EH (cell line): ENCODE results near the gene OR2Y1.
"Not testable (repeated sequence)": the region's sequence is repeated elsewhere in the genome, so short reads cannot be mapped to it uniquely, and the experiment has no call there.

Source experiments
- DNase-seq: peaks from one replicate; pipeline ENCODE4 v3.0.0-alpha.2; 2015; ENCODE audit warnings: low read depth

OR2Y1 gene

DNA sequence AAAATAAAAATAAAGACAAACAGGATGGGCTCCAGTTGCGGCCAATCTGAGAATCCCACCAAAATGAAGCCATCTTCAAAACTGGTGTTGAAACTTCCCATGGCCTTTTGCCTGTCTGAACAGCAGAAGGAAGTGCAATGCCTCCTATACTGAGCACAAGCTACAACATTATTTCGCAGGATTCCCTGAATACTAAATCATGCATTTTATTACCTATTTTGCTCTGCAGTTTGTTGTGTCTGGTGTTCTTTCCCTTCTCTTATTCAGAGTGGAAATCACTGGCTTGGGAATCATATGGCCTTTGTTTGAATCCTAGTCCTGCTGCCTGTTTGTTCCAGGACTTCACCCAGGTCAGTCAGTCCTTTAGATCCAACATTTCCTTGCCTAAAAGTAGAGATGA lies at the start of gene OR2Y1:
TSS of gene OR2Y1 (minus strand) at position 101 of the 400 bp plus-strand sequence. CDS start at position 101, 0 bp downstream.
- no peak for DNase-seq

GRCh38 chr5:180788651-180789410 lies 49.0 kb upstream of the OR2Y1 start:
- DNase-seq, result not testable (repeated sequence)

- DNase-seq, result peak; percentile 61
These were observed 48.0 kb upstream of the OR2Y1 start for GRCh38 chr5:180787711-180788431.

GRCh38 chr5:180786531-180787398 lies 46.9 kb upstream of the OR2Y1 start:
- peak; percentile 35 for DNase-seq

GRCh38 chr5:180785794-180786221 lies 46.0 kb upstream of the OR2Y1 start:
- peak; percentile 94 for DNase-seq

- peak; percentile 93 for DNase-seq
These were observed 45.4 kb upstream of the OR2Y1 start for GRCh38 chr5:180785121-180785781.

GRCh38 chr5:180784497-180785097 lies 44.7 kb upstream of the OR2Y1 start:
- DNase-seq, result peak; percentile 87

GRCh38 chr5:180783340-180784052 lies 43.6 kb upstream of the OR2Y1 start:
- no peak for DNase-seq

DNA sequence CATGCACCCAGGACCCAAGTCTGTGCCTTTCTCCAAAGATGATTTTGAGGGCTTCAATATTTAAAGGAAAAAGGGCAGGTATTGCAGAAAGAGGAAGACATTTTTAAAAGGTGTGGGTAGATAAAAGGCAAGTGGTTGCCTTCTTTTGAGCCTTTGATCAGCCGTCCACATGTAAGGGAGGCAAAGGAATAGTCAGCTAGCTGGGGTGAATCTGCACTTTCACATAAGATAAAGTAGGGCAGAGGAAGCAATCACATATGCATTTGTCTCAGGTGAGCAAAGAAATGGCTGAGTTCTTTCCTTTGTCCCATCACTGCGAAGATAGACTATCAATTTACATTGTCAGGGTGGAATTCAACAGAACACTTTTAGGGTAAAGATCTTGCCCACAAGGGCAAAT lies 42.9 kb upstream of the OR2Y1 start:
- no peak for DNase-seq

GRCh38 chr5:180781900-180782326 lies 42.1 kb upstream of the OR2Y1 start:
- DNase-seq, result not testable (repeated sequence)

DNA sequence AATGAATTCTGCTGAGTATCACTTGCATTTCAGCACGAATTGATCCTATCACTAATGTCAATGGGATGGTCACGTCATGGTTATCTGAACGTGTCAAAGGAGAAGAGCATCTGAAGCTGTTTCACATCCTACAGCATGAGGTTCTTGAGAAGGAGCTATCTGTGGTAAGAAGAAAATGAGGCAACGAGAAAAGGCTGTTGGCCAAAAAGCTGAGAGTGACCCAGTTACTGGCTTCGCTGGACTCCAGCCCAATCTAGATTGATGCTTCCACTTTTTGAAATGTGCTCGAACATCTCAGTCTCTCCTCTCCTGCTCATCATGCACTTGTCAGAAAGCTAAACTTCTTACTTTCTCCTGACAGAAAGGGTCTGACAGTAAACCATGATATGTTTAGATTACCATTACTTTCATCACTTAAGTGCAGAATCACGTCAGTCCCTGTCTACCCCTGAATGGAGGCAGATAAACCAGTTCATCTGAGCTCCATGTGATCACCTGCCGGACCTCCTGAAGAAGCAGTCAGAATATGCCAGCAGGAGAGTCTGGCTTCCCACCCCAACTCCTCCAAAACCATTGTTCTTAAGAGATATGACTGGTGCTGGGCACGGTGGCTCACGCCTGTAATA lies 40.2 kb upstream of the OR2Y1 start:
- DNase-seq, result no peak

- no peak for DNase-seq
These were observed 37.6 kb upstream of the OR2Y1 start for GRCh38 chr5:180777475-180777874.

DNA sequence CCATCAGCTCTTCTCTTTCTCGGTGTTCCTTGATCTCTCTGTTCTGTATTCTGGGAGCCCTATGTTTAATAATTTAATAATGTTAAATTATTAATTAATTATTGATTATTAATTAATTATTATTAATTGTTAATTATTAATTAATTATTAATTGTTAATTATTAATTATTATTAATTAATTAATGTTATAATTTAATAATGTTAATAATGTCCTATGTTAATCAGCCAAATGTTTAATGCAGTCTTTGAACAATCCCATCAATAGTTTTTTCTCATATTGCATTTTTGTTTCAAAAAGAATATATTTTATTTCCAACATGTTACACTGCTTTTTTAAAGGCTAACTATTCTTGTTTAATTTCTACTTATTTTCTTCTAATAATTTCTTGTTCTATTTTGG lies 36.5 kb upstream of the OR2Y1 start:
- no peak for DNase-seq

DNA sequence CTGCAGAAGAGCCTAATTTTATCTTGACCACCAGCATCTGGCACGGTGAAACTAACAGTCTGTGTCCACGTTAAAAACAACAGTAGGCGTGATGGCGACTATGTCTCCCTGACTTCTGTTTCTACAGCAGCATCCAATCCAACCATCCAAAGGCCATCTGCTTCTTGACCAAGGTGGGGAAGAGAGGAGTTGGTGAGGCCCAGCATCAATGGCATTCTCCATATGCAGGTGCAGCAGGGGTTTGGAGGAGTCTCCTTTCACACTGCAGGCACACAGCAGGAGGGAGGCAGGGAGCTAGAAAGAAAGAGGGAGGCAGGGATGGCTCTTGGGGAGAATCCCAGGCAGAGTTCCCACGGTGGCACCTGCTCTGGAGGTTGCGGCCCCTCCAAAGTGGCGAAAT lies 35.8 kb upstream of the OR2Y1 start:
- DNase-seq, result no peak

DNA sequence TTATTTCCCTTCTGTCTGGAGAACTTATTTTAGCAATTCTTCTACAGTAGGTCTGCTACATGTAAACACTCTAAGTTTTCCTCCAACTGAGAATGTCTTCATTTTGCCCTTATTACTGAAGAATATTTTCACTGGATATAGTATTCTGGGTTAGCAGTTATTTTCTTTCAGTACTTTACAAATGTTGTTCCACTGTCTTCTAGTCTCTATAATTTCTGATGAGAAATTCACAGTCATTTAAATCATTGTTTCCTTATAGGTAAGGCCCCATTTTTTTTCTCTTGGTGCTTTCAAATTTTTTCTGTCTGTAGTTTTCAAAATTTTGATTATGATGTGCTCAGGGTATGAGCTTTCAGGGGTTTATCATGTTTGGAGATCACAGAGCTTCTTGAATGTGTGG lies 32.0 kb upstream of the OR2Y1 start:
- no peak for DNase-seq

- no peak for DNase-seq
These were observed 30.0 kb upstream of the OR2Y1 start for GRCh38 chr5:180769821-180770220.

DNA sequence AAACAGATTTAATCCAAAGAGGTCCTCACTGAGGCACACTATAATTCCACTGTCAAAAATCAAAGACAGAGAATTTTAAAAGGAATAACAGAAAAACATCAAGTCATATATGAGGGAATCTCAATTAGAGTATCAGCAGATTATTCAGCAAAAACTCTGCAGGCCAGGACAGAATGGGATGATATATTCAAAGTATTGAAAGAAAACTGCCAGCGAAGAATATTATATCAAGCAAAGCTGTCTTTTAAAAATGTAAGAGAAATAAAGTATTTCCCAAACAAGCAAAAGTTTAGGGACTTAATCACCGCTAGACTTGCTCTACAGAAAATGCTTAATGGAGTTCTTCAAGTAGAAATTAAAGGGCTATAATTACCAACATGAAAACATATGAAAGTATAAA lies 15.7 kb upstream of the OR2Y1 start:
- no peak for DNase-seq

DNA sequence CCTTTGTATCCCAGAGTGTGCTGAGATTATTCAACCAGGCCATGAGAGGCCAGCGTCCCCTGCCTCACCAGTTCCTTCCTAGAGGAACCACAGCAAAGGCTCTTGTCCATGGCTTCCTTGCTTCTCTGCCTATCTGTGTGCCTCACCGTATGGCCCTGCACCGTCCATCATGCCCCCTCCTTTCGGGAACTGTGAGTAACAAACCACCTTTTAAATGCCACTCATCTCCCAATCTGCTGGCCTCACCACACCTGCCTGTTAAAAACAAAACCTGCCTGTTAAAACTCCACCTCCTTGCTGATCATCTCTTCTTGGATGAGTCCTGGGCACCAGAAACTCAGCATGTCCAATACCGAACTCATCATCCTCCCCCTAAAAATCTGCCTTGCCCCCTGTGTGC lies 4.4 kb upstream of the OR2Y1 start:
- no peak for DNase-seq

GRCh38 chr5:180742727-180743126 lies 2.9 kb upstream of the OR2Y1 start:
- DNase-seq, result no peak

DNA sequence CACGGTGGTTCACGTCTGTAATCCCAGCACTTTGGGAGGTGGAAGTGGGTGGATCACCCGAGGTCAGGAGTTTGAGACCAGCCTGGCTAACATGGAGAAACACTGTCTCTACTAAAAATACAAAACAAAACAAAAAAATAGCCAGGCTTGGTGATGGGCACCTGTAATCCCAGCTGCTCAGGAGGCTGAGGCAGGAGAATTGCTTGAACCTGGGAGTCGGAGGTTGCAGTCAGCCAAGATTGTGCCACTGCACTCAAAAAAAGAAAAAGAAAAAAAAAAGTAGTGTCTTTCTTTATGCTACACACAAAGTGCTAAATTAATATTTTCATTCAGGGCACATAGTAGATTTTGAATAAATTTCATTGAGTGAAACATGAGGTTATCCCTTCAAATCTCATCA lies 1.1 kb upstream of the OR2Y1 start:
- DNase-seq, result not testable (repeated sequence)
